CD14-positive monocyte (primary cell): ENCODE results near the gene PRM2. TPM values are rescaled to one million over a fixed set of nuclear protein-coding genes. Genes with fewer than 3 reads are reported as not detected.
A peak's percentile ranks its signal among the peaks of the same experiment; 100 is the strongest.

Experiments used
- DNase-seq, 3 donors: peaks; one replicate each; pipeline ENCODE4 v3.0.0-alpha.2; 2011 to 2022
- H2AFZ ChIP-seq: 2 replicates; pipeline ENCODE4 v1.6.0; 2012; ENCODE audit warnings: mild to moderate bottlenecking, low read depth, low read length, inconsistent platforms; ENCODE audit not compliant: insufficient read depth, poor library complexity, severe bottlenecking
- H3K27ac ChIP-seq, 2 donors: 1 replicate in 1 of 2; 2 replicates in 1 of 2; pipeline ENCODE4 v1.5.1; 2012 to 2013; ENCODE audit warnings: low read length in 2 of 2, control low read depth in 1 of 2, inconsistent platforms in 1 of 2, low read depth in 1 of 2, mild to moderate bottlenecking in 1 of 2
- H3K27me3 ChIP-seq, 2 donors: one replicate each; pipeline versions ENCODE4 v1.6.0 to v1.6.1; 2011 to 2013; ENCODE audit warnings: low read length in 2 of 2; ENCODE audit not compliant: control insufficient read depth in 2 of 2, insufficient read depth in 2 of 2
- H3K36me3 ChIP-seq, 2 donors: replicated peaks in 1 of 2; 1 replicate in 1 of 2; 2 replicates in 1 of 2; pipeline versions ENCODE4 v1.5.1 to v1.6.1; 2012 to 2013; ENCODE audit warnings: low read length in 2 of 2, control low read depth in 1 of 2, inconsistent platforms in 1 of 2, mild to moderate bottlenecking in 1 of 2; ENCODE audit not compliant: insufficient read depth in 2 of 2, control insufficient read depth in 1 of 2
- H3K4me1 ChIP-seq, 2 donors: 1 replicate in 1 of 2; 2 replicates in 1 of 2; pipeline versions ENCODE4 v1.5.1 to v1.6.1; 2012 to 2013; ENCODE audit warnings: low read length in 2 of 2, control low read depth in 1 of 2, inconsistent platforms in 1 of 2, mild to moderate bottlenecking in 1 of 2, moderate library complexity in 1 of 2; ENCODE audit not compliant: insufficient read depth in 2 of 2, control insufficient read depth in 1 of 2
- H3K4me2 ChIP-seq: replicated peaks from 2 replicates; pipeline ENCODE3; 2012; ENCODE audit warnings: low read length, moderate library complexity, mild to moderate bottlenecking; ENCODE audit not compliant: poor library complexity, severe bottlenecking; ENCODE audit errors: extremely low read depth
- H3K4me3 ChIP-seq, 3 experiments: fragments of 200-600 bp in 1 of 3; sonication (generic) in 1 of 3; replicated peaks in 1 of 3; 1 replicate in 2 of 3; 2 replicates in 1 of 3; pipeline ENCODE4 v1.5.1; 2011 to 2013; ENCODE audit warnings: low read length in 3 of 3, mild to moderate bottlenecking in 3 of 3, control low read depth in 2 of 3, low read depth in 2 of 3, inconsistent platforms in 1 of 3, moderate library complexity in 1 of 3
- H3K79me2 ChIP-seq: 2 replicates; pipeline ENCODE4 v1.6.0; 2012; ENCODE audit warnings: mild to moderate bottlenecking, control low read depth, inconsistent platforms, low read length, moderate library complexity; ENCODE audit not compliant: insufficient read depth
- H3K9ac ChIP-seq: 2 replicates; pipeline ENCODE4 v1.6.0; 2017; ENCODE audit warnings: low read length, mild to moderate bottlenecking; ENCODE audit not compliant: insufficient read depth, poor library complexity, severe bottlenecking
- H3K9me3 ChIP-seq, 2 donors: replicated peaks in 1 of 2; 1 replicate in 1 of 2; 2 replicates in 1 of 2; pipeline versions ENCODE4 v1.5.1 to v1.6.1; 2012 to 2013; ENCODE audit warnings: low read length in 2 of 2, control low read depth in 1 of 2; ENCODE audit not compliant: control insufficient read depth in 1 of 2, insufficient read depth in 1 of 2
- H4K20me1 ChIP-seq: 2 replicates; pipeline ENCODE4 v1.6.0; 2012; ENCODE audit warnings: mild to moderate bottlenecking, low read length, control low read depth, moderate library complexity; ENCODE audit not compliant: insufficient read depth
- H3K27ac Mint-ChIP-seq, 7 donors: one replicate each; pipeline ENCODE4 v1.8.0; 2020; ENCODE audit warnings: mild to moderate bottlenecking in 7 of 7, mixed read lengths in 7 of 7, moderate library complexity in 6 of 7, inconsistent platforms in 2 of 7
- H3K27me3 Mint-ChIP-seq, 3 donors: one replicate each; pipeline ENCODE4 v1.8.0; 2021 to 2022; ENCODE audit warnings: low read depth in 3 of 3, mild to moderate bottlenecking in 3 of 3, mixed read lengths in 3 of 3, moderate library complexity in 3 of 3, inconsistent platforms in 1 of 3
- H3K36me3 Mint-ChIP-seq, 2 donors: one replicate each; pipeline ENCODE4 v1.8.0; 2020; ENCODE audit warnings: mixed read lengths in 2 of 2, inconsistent platforms in 1 of 2, mild to moderate bottlenecking in 1 of 2
- H3K4me1 Mint-ChIP-seq: one replicate; pipeline ENCODE4 v1.8.0; 2020; ENCODE audit warnings: mild to moderate bottlenecking, mixed read lengths
- H3K4me3 Mint-ChIP-seq, 2 donors: one replicate each; pipeline ENCODE4 v1.8.0; 2020; ENCODE audit warnings: mild to moderate bottlenecking in 2 of 2, mixed read lengths in 2 of 2, moderate library complexity in 1 of 2
- H3K9me3 Mint-ChIP-seq, 7 donors: one replicate each; pipeline ENCODE4 v1.8.0; 2020 to 2022; ENCODE audit warnings: mixed read lengths in 7 of 7, mild to moderate bottlenecking in 6 of 7, moderate library complexity in 6 of 7, inconsistent platforms in 2 of 7
- WGBS: methylation state at CpG from one replicate; pipeline ENCODE4 v1.1.5; 2013; ENCODE audit warnings: missing lambda C conversion rate; ENCODE audit not compliant: insufficient coverage; 5-methylcytosine and 5-hydroxymethylcytosine counted together
- intact Hi-C, 2 donors: fragments of 100-400 bp; cut with micrococcal nuclease; formaldehyde crosslinking; loops; one replicate each; pipeline versions ENCODE4 v1.15.0 to v1.15.1; 2023
- polyA plus RNA-seq, 3 donors: library from polyadenylated mRNA; depleted of rRNA in 1 of 3; unstranded in 2 of 3; stranded (reverse) in 1 of 3; fragments of 300-500 nt in 2 of 3; fragments of >200 nt in 1 of 3; fragmentation: Illumina TruSeq in 2 of 3; gene quantifications; 1 replicate in 2 of 3; 2 replicates in 1 of 3; pipeline ENCODE4 v1.2.3, GENCODE V29; 2012 to 2021
- TF ChIP-seq, protein P1 (sequence below): fragments of 200-600 bp; IDR thresholded peaks from one replicate; pipeline ENCODE4 v1.8.0; 2022; ENCODE audit warnings: antibody characterized with exemption, mild to moderate bottlenecking

The PRM2 gene
- polyA plus RNA-seq, 3 donors = not detected

DNA sequence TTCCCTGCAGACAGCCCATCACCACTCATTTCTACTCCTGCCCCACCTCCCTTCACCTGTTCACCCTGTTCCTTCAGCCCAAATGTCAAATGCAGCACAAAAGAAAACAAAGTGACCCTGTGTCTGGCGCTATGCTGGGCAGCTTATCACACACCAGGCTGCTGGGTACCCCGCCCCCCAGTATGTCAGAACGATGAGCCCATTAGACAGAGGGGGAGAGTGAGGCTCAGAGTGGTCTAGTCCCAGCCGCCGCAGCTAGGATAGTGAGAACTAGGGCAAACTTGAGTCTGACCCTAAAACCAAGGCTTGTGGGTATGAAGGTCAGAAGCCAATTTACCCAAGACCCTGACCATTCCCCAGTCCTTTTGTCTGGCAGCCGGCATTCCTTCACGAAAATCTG lies 11.2 kb downstream of the PRM2 start:
- DNase-seq = no peak
- intact Hi-C loops = no loop called here
- no peaks in the 10 kb centered on the region for H3K9me3 ChIP-seq
- TF ChIP-seq, protein P1, sequence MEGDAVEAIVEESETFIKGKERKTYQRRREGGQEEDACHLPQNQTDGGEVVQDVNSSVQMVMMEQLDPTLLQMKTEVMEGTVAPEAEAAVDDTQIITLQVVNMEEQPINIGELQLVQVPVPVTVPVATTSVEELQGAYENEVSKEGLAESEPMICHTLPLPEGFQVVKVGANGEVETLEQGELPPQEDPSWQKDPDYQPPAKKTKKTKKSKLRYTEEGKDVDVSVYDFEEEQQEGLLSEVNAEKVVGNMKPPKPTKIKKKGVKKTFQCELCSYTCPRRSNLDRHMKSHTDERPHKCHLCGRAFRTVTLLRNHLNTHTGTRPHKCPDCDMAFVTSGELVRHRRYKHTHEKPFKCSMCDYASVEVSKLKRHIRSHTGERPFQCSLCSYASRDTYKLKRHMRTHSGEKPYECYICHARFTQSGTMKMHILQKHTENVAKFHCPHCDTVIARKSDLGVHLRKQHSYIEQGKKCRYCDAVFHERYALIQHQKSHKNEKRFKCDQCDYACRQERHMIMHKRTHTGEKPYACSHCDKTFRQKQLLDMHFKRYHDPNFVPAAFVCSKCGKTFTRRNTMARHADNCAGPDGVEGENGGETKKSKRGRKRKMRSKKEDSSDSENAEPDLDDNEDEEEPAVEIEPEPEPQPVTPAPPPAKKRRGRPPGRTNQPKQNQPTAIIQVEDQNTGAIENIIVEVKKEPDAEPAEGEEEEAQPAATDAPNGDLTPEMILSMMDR = no peak
- H3K4me1 Mint-ChIP-seq = peaks cover 15% of the 10 kb centered on the region
- H3K4me3 ChIP-seq = no peak overlapping the region
- no peaks in the 10 kb centered on the region for H4K20me1 ChIP-seq
- peak overlapping the region in 1 of 7 donors; percentile 57 for H3K27ac Mint-ChIP-seq
- H3K9ac ChIP-seq = no peak overlapping the region
- no peak overlapping the region for H2AFZ ChIP-seq
- 100% methylated on average over 2 of the region's 7 CpGs for WGBS
- H3K27me3 ChIP-seq = peaks cover 0 to 7% of the 10 kb centered on the region in 2 donors
- peak overlapping the region in 1 of 2 donors; percentile 47 for H3K4me3 Mint-ChIP-seq
- peaks cover 20 to 43% (median 32%) of the 10 kb centered on the region in 3 donors for H3K27me3 Mint-ChIP-seq
- H3K4me1 ChIP-seq = peaks cover 4 to 9% of the 10 kb centered on the region in 2 donors
- no peak overlapping the region for H3K4me2 ChIP-seq
- H3K27ac ChIP-seq = no peak overlapping the region
- H3K36me3 ChIP-seq = no peaks in the 10 kb centered on the region
- no peaks in the 10 kb centered on the region for H3K79me2 ChIP-seq
- peaks cover 0 to 3% (median 0%) of the 10 kb centered on the region in 7 donors for H3K9me3 Mint-ChIP-seq
- H3K36me3 Mint-ChIP-seq = no peaks in the 10 kb centered on the region

DNA sequence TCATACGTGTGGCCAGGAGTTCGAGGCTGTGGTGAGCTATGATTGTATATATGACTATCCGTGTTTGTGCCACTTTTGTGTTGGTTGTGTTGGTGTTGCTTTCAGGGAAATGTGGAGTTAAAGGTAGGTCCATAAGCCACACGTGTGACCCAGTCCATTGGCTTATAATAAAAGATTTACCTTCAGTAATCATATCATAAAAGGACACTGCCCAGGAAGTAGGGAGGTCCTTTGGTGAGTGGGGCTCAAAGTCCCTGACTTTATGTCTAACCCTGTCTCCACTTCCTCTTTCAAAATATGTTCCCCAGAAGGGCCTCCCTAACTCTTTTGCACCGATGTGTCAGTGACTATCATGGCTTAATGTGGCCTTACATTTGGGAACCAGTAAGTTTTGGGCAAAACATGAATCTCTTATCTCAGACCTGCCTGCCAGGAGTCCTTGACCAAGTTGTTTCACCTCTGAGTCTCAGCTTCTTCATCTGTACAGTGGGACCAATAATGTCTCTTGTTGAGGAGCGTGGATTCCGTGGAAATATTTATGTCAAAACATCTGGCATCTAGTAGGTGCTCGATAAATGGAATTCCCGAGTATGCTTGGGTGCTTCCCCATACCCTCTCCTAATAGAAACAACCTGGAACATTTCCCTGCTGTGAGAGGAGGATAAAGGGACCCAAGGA lies 12.0 kb downstream of the PRM2 start:
- TF ChIP-seq, protein P1 = no peak
- Mint-ChIP-seq H3K36me3 (no peaks in the 10 kb centered on the region), H3K4me3 (peak overlapping the region in 1 of 2 donors; percentile 1), H3K9me3 (peaks cover 0 to 3% (median 0%) of the 10 kb centered on the region in 7 donors), H3K4me1 (peaks cover 17% of the 10 kb centered on the region), H3K27ac (no peak overlapping the region), H3K27me3 (peaks cover 27 to 48% (median 36%) of the 10 kb centered on the region in 3 donors)
- peaks cover 4 to 11% of the 10 kb centered on the region in 2 donors for H3K4me1 ChIP-seq
- H3K79me2 ChIP-seq = no peaks in the 10 kb centered on the region
- no peak overlapping the region for H3K9ac ChIP-seq
- H3K4me2 ChIP-seq = no peak overlapping the region
- no peak overlapping the region for H2AFZ ChIP-seq
- no peak overlapping the region for H3K4me3 ChIP-seq
- H3K27ac ChIP-seq = no peak overlapping the region
- peaks cover 0 to 7% of the 10 kb centered on the region in 2 donors for H3K27me3 ChIP-seq
- 72% methylated on average over 4 of the region's 9 CpGs for WGBS
- H3K9me3 ChIP-seq = no peaks in the 10 kb centered on the region
- no peaks in the 10 kb centered on the region for H4K20me1 ChIP-seq
- peak; percentile 20 to 27 (median 23) for DNase-seq
- intact Hi-C loops = no loop called here
- no peaks in the 10 kb centered on the region for H3K36me3 ChIP-seq
